Measurements from ENCODE around the gene TMEM108.

TMEM108 gene

GRCh38 chr3:133369068-133369440 is 330.9 kb downstream of the TMEM108 start:
- Histone ChIP-seq H3K27me3 (ENCODE audit: control insufficient read depth, insufficient read depth, low read length) (no peaks in the 10 kb centered on the region), H3K9me3 (ENCODE audit: control insufficient read depth, insufficient read depth, low read depth, low read length) (no peaks in the 10 kb centered on the region), H3K9ac (ENCODE audit: low read length) (no peak overlapping the region), H3K36me3 (ENCODE audit: control insufficient read depth, insufficient read depth, low read length) (no peaks in the 10 kb centered on the region), H3K4me3 (ENCODE audit: low read depth, low read length) (no peak overlapping the region), H3K4me1 (ENCODE audit: control insufficient read depth, insufficient read depth, low read length) (no peaks in the 10 kb centered on the region), H3K27ac (ENCODE audit: low read depth, low read length) (no peak overlapping the region)

GRCh38 chr3:133371181-133371580 is 333.0 kb downstream of the TMEM108 start:
- Histone ChIP-seq H3K9me3 (ENCODE audit: control insufficient read depth, insufficient read depth, low read depth, low read length) (no peaks in the 10 kb centered on the region), H3K36me3 (ENCODE audit: control insufficient read depth, insufficient read depth, low read length) (no peaks in the 10 kb centered on the region), H3K4me3 (ENCODE audit: low read depth, low read length) (no peak overlapping the region), H3K27ac (ENCODE audit: low read depth, low read length) (no peak overlapping the region), H3K9ac (ENCODE audit: low read length) (no peak overlapping the region), H3K4me1 (ENCODE audit: control insufficient read depth, insufficient read depth, low read length) (peaks cover 14% of the 10 kb centered on the region), H3K27me3 (ENCODE audit: control insufficient read depth, insufficient read depth, low read length) (no peaks in the 10 kb centered on the region)

DNA sequence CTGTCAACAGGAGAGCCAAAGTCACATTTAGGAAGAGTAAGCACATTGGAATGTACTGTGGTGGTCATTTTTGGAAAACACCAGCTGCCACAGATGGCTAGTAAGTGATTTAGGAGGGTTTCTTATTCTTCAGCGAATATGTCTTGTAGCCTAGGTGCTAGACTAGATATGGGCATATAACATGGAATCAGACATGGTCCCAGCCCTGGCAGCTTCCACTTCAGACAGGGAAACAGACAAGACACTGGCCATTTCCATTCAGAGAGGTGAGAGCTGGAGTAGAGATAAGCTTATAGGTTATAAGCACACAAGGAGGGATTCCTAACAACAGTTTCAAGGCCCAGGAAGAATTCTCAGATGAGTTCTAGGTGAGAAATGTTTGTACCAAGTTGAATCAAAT is 333.5 kb downstream of the TMEM108 start:
- Histone ChIP-seq H3K4me1 (ENCODE audit: control insufficient read depth, insufficient read depth, low read length) (peaks cover 14% of the 10 kb centered on the region), H3K36me3 (ENCODE audit: control insufficient read depth, insufficient read depth, low read length) (no peaks in the 10 kb centered on the region), H3K9me3 (ENCODE audit: control insufficient read depth, insufficient read depth, low read depth, low read length) (no peaks in the 10 kb centered on the region), H3K9ac (ENCODE audit: low read length) (no peak overlapping the region), H3K27me3 (ENCODE audit: control insufficient read depth, insufficient read depth, low read length) (no peaks in the 10 kb centered on the region), H3K4me3 (ENCODE audit: low read depth, low read length) (no peak overlapping the region), H3K27ac (ENCODE audit: low read depth, low read length) (no peak overlapping the region)

DNA sequence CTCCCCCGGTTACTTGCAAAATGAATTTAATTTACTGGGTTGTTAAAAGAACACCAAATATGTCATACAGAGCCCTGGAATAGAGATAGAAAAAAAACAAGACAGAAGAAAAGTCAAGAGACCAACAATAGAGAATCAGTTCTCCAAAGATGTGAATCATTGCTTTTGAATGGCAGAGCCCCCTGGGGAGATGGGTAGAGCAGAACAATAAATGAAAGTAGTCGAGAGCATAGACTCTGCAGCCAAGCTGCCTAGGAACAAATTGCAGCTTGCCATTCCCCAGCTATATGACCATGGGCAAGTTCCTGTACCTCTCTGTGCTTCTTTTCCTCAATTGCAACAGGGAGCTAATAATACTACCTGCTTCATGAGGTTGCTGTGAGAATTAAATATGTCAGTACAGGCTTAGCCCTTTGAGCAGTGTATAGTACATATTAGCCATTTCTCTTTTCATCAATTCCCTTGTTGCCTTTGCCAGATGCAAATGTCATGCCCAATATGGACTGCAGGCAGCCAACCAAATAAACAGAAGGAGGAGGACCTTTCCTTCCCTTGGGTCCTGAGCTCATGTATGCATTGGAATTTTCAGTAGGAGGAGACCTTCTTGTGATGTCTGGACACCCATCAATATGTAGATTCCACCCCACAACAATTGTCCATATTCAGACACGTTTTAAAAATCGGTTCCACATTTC is 336.7 kb downstream of the TMEM108 start:
- no peak overlapping the region for H3K4me3 ChIP-seq (ENCODE audit: low read depth, low read length)
- H3K9ac ChIP-seq (ENCODE audit: low read length), result no peak overlapping the region
- no peaks in the 10 kb centered on the region for H3K9me3 ChIP-seq (ENCODE audit: control insufficient read depth, insufficient read depth, low read depth, low read length)
- H3K27me3 ChIP-seq (ENCODE audit: control insufficient read depth, insufficient read depth, low read length), result no peaks in the 10 kb centered on the region
- H3K27ac ChIP-seq (ENCODE audit: low read depth, low read length), result no peak overlapping the region
- peaks cover 14% of the 10 kb centered on the region for H3K4me1 ChIP-seq (ENCODE audit: control insufficient read depth, insufficient read depth, low read length)
- no peaks in the 10 kb centered on the region for H3K36me3 ChIP-seq (ENCODE audit: control insufficient read depth, insufficient read depth, low read length)

DNA sequence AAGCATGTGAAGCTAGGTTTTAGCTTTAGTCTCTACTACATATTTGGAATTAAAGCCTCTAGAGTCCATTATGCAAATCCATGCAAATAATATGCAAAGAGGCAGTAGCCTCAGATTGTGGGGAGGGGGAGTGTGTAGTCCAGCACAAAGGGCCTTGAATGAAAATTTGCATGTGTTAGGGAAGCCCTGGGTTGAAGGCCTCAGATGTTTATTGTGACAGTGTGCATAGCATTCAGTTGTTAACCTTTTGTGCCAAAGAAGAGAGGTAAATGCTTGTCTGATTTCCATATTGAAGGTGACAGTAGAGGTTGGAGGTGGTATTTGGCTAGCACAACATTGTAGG is 337.2 kb downstream of the TMEM108 start:
- no peaks in the 10 kb centered on the region for H3K27me3 ChIP-seq (ENCODE audit: control insufficient read depth, insufficient read depth, low read length)
- no peak overlapping the region for H3K4me3 ChIP-seq (ENCODE audit: low read depth, low read length)
- H3K36me3 ChIP-seq (ENCODE audit: control insufficient read depth, insufficient read depth, low read length), result no peaks in the 10 kb centered on the region
- no peaks in the 10 kb centered on the region for H3K9me3 ChIP-seq (ENCODE audit: control insufficient read depth, insufficient read depth, low read depth, low read length)
- H3K9ac ChIP-seq (ENCODE audit: low read length), result no peak overlapping the region
- no peak overlapping the region for H3K27ac ChIP-seq (ENCODE audit: low read depth, low read length)
- H3K4me1 ChIP-seq (ENCODE audit: control insufficient read depth, insufficient read depth, low read length), result peaks cover 14% of the 10 kb centered on the region

DNA sequence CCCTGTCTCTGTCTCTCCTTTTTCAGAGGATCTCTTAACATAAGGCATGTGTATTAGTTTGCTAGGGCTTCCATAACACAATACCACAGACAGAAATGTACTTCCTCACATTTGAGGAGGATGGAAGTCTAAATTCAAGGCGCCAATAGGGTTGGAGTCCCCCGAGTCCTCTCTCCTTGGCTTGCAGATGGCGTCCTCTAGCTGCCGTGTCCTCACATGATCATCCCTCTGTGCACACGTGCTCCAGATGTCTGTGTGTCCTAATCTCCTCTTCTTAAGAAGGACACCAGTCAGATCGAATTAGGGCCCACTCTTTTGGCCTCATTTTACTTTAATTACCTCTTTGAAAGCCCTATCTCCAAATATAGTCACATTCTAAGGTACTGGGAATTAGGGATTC is 338.6 kb downstream of the TMEM108 start:
- Histone ChIP-seq H3K9me3 (ENCODE audit: control insufficient read depth, insufficient read depth, low read depth, low read length) (no peaks in the 10 kb centered on the region), H3K4me3 (ENCODE audit: low read depth, low read length) (no peak overlapping the region), H3K4me1 (ENCODE audit: control insufficient read depth, insufficient read depth, low read length) (peaks cover 14% of the 10 kb centered on the region), H3K36me3 (ENCODE audit: control insufficient read depth, insufficient read depth, low read length) (no peaks in the 10 kb centered on the region), H3K9ac (ENCODE audit: low read length) (no peak overlapping the region), H3K27ac (ENCODE audit: low read depth, low read length) (no peak overlapping the region), H3K27me3 (ENCODE audit: control insufficient read depth, insufficient read depth, low read length) (no peaks in the 10 kb centered on the region)

- H3K4me3 ChIP-seq (ENCODE audit: low read depth, low read length), result no peak overlapping the region
- H3K9me3 ChIP-seq (ENCODE audit: control insufficient read depth, insufficient read depth, low read depth, low read length), result no peaks in the 10 kb centered on the region
These were observed 339.2 kb downstream of the TMEM108 start for GRCh38 chr3:133377396-133377795.

DNA sequence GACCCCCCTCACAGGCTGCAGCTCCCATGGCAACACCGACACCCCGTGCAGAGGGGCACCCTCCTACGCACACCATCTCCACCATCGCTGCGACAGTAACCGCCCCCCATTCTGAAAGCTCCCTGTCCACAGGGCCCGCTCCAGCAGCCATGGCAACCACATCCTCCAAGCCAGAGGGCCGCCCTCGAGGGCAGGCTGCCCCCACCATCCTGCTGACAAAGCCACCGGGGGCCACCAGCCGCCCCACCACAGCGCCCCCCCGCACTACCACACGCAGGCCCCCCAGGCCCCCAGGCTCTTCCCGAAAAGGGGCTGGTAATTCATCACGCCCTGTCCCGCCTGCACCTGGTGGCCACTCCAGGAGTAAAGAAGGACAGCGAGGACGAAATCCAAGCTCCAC is 341.7 kb downstream of the TMEM108 start:
- peaks cover 10% of the 10 kb centered on the region for H3K4me1 ChIP-seq (ENCODE audit: control insufficient read depth, insufficient read depth, low read length)
- no peak overlapping the region for H3K4me3 ChIP-seq (ENCODE audit: low read depth, low read length)
- H3K36me3 ChIP-seq (ENCODE audit: control insufficient read depth, insufficient read depth, low read length), result no peaks in the 10 kb centered on the region
- no peak overlapping the region for H3K27ac ChIP-seq (ENCODE audit: low read depth, low read length)
- no peaks in the 10 kb centered on the region for H3K9me3 ChIP-seq (ENCODE audit: control insufficient read depth, insufficient read depth, low read depth, low read length)
- no peaks in the 10 kb centered on the region for H3K27me3 ChIP-seq (ENCODE audit: control insufficient read depth, insufficient read depth, low read length)
- no peak overlapping the region for H3K9ac ChIP-seq (ENCODE audit: low read length)

More at GRCh38 chr3:133377396-133377795, 339.2 kb downstream of the TMEM108 start:
- no peak overlapping the region for H3K27ac ChIP-seq (ENCODE audit: low read depth, low read length)
- H3K36me3 ChIP-seq (ENCODE audit: control insufficient read depth, insufficient read depth, low read length), result no peaks in the 10 kb centered on the region
- H3K27me3 ChIP-seq (ENCODE audit: control insufficient read depth, insufficient read depth, low read length), result no peaks in the 10 kb centered on the region
- H3K9ac ChIP-seq (ENCODE audit: low read length), result no peak overlapping the region
- H3K4me1 ChIP-seq (ENCODE audit: control insufficient read depth, insufficient read depth, low read length), result peaks cover 14% of the 10 kb centered on the region

- H3K9ac ChIP-seq (ENCODE audit: low read length), result no peak overlapping the region
- no peaks in the 10 kb centered on the region for H3K36me3 ChIP-seq (ENCODE audit: control insufficient read depth, insufficient read depth, low read length)
- H3K27me3 ChIP-seq (ENCODE audit: control insufficient read depth, insufficient read depth, low read length), result no peaks in the 10 kb centered on the region
- no peak overlapping the region for H3K27ac ChIP-seq (ENCODE audit: low read depth, low read length)
- no peak overlapping the region for H3K4me3 ChIP-seq (ENCODE audit: low read depth, low read length)
- no peaks in the 10 kb centered on the region for H3K9me3 ChIP-seq (ENCODE audit: control insufficient read depth, insufficient read depth, low read depth, low read length)
- H3K4me1 ChIP-seq (ENCODE audit: control insufficient read depth, insufficient read depth, low read length), result peaks cover 2% of the 10 kb centered on the region
These were observed 342.5 kb downstream of the TMEM108 start for GRCh38 chr3:133380481-133381225.

GRCh38 chr3:133381346-133382109 is 343.3 kb downstream of the TMEM108 start:
- H3K27me3 ChIP-seq (ENCODE audit: control insufficient read depth, insufficient read depth, low read length), result no peaks in the 10 kb centered on the region

GRCh38 chr3:133383175-133383574 is 345.0 kb downstream of the TMEM108 start:
- H3K9ac ChIP-seq (ENCODE audit: low read length), result no peak overlapping the region
- no peaks in the 10 kb centered on the region for H3K9me3 ChIP-seq (ENCODE audit: control insufficient read depth, insufficient read depth, low read depth, low read length)
- H3K27me3 ChIP-seq (ENCODE audit: control insufficient read depth, insufficient read depth, low read length), result no peaks in the 10 kb centered on the region
- H3K4me3 ChIP-seq (ENCODE audit: low read depth, low read length), result no peak overlapping the region
- H3K27ac ChIP-seq (ENCODE audit: low read depth, low read length), result no peak overlapping the region
- no peaks in the 10 kb centered on the region for H3K36me3 ChIP-seq (ENCODE audit: control insufficient read depth, insufficient read depth, low read length)
- no peaks in the 10 kb centered on the region; the same call in 1 of the 2 replicates for H3K4me1 ChIP-seq (ENCODE audit: control insufficient read depth, insufficient read depth, low read length)

More at GRCh38 chr3:133381346-133382109, 343.3 kb downstream of the TMEM108 start:
- no peaks in the 10 kb centered on the region for H3K4me1 ChIP-seq (ENCODE audit: control insufficient read depth, insufficient read depth, low read length)
- H3K4me3 ChIP-seq (ENCODE audit: low read depth, low read length), result no peak overlapping the region
- no peaks in the 10 kb centered on the region for H3K9me3 ChIP-seq (ENCODE audit: control insufficient read depth, insufficient read depth, low read depth, low read length)
- no peak overlapping the region for H3K27ac ChIP-seq (ENCODE audit: low read depth, low read length)
- no peaks in the 10 kb centered on the region for H3K36me3 ChIP-seq (ENCODE audit: control insufficient read depth, insufficient read depth, low read length)
- H3K9ac ChIP-seq (ENCODE audit: low read length), result no peak overlapping the region

All from HUES6 (cell line).